T follicular helper cell (primary cell): ENCODE measurements around the gene COL4A3.

Experiments
- DNase-seq: peaks from one replicate; pipeline ENCODE4 v3.0.0-alpha.2; 2020; ENCODE audit warnings: low read depth
- total RNA-seq, 2 experiments: gene quantifications; one replicate each; lab custom pipeline; 2026; lab: John Stamatoyannopoulos, UW

COL4A3 gene
- total RNA-seq = 0.04 to 0.54 reads per million in 2 experiments

- DNase-seq = no peak
Measured at GRCh38 chr2:227163998-227164762, at the start of gene COL4A3, which contains the start of gene COL4A4. Gene COL4A3 (plus strand): TSS chr2:227164624. CDS start chr2:227164727, 103 bp downstream. Gene COL4A4 (minus strand): TSS chr2:227164205. CDS start chr2:227147483, 16,722 bp downstream.

- DNase-seq = no peak
Measured at GRCh38 chr2:227115761-227116160, 48.7 kb upstream of the COL4A3 start.

GRCh38 chr2:227117027-227117426, 47.4 kb upstream of the COL4A3 start:
- DNase-seq = no peak

DNA sequence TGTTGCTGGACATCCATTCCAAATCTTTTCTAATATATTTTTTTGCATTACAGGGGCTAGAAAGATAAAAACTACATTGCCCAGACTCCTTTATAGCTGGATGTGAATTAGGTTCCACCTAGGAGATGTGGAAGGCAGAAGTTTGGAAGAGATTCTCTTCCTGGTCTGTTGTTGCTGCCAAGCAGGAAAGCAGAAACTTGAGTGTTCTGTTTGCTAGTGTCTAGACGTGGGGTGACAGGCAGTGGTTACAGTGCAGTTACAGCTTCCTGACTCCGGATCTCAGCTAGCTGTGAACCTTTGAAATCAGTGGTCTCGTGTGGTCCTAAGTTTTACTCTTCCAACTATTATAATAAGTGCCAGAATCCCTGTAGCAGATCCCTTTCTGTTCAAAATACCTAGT, 46.6 kb upstream of the COL4A3 start:
- DNase-seq = no peak

GRCh38 chr2:227118353-227118752, 46.1 kb upstream of the COL4A3 start:
- DNase-seq = no peak

- no peak for DNase-seq
Measured at GRCh38 chr2:227123697-227124096, 40.7 kb upstream of the COL4A3 start.

DNA sequence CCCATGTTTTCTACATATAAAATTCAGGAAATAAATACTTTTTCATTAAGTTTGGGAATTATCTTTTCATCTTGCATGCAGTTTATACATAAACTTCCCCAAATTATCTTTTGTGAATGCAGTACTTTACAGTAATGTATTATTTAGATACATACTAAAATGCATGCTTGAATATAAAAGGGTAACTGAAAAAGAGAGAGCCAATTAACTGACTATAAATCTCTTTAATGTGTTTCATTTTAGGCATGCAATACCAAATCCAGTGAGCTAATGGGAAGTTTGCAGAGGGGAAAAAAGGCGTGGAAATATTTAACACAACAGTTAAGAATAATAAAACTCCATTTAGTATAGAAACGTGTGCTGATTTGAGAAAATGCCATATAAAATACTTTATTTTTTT, 39.6 kb upstream of the COL4A3 start:
- no peak for DNase-seq

DNA sequence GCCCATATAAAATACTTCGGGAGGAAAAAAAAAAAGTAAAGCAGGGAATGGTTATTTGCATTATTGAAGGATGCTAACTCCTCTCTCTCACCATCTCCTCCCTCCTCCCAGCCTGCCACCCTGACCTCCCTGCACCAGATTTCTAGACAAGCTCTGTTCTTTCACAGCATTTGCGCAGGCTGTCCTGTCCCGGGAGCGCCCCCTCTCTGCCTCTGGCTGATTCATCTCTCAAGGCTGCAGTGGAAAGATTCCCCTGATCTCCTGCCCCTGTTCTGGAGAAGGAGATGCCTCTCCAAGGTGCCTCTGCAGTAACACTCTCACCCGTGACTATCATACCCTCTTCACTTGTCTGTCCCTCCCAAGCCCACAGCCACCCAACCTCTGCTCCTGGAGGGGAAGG, 38.9 kb upstream of the COL4A3 start:
- DNase-seq = no peak

GRCh38 chr2:227127201-227127600, 37.2 kb upstream of the COL4A3 start:
- no peak for DNase-seq

GRCh38 chr2:227130636-227131035, 33.8 kb upstream of the COL4A3 start:
- no peak for DNase-seq

DNA sequence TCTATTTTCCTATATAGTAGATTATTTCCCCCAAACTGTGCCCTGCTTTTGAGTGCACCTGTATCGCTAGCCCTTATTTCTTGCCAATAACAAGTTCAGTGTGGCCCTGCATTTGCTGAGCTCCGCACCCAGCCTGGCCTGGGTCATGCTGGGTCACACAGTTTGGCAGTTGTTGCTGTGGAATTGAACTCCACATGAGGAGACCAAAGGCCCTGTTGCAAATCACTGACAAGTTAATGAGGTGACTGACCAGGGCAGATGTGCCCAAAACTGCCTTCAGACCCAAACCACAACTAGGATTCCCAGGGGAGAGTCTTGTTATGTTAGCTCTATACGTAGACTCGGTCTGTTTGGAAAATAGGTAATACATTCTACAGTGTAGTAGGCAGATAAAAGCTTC, 31.4 kb upstream of the COL4A3 start:
- DNase-seq = no peak

- DNase-seq = no peak
Measured at GRCh38 chr2:227134591-227134990, 29.8 kb upstream of the COL4A3 start.

GRCh38 chr2:227141301-227141700, 23.1 kb upstream of the COL4A3 start:
- no peak for DNase-seq

DNA sequence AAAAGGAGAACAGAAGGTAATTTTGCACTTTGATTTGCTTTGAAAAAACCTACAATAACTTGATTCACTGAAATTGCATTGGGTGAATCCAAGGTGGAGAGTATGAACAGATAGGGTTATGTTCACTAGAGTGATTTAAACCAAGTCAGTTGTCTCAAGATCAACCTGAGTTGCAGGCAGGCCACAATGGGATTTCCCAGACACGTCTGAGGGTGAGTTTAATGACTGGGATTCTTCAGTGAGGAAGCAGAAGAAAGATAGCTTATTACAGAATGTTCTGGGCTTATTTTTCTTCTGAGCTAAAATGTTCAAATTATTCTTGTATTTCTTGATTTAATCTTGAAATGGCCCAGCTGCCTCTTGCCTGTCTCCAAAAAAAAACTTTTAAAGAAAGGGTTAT, 20.5 kb upstream of the COL4A3 start:
- DNase-seq = no peak

DNA sequence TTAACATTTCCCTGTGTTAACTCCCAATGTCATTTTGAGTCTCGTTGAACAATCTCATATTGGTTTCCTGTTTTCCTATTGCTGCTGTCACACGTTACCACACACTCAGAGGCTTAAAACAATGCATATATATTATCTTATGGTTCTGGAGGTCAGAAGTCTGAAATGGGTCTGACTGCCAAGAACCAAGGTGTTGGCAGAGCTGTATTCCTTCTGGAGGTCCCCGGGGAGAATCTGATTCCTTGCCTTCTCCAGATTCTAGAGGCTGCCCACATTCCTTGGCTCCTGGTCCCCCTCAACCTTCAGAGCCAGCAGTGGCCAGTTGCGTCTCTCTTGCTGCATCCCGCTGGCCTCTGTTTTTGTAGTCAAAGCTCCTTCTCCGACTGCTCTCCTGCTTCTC, 18.0 kb upstream of the COL4A3 start:
- no peak for DNase-seq

DNA sequence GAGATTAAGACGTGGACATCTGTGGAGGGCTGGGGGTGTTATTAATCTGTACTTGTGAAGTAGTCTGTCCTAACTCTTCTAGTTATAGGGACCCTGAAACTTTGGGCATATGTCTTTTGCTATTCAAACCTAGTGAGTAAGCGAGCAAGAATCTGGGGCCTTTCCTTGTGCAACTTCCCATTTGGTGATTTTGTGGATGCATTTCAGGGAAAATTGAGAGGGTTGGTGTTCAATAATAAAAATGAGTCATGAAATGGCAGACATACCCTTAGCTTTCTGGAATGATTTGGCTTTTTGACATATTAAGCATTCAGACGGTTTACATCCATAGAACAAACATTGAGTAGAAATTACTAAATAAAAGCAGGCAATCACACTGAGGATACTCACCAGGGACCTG, 17.4 kb upstream of the COL4A3 start:
- no peak for DNase-seq

DNA sequence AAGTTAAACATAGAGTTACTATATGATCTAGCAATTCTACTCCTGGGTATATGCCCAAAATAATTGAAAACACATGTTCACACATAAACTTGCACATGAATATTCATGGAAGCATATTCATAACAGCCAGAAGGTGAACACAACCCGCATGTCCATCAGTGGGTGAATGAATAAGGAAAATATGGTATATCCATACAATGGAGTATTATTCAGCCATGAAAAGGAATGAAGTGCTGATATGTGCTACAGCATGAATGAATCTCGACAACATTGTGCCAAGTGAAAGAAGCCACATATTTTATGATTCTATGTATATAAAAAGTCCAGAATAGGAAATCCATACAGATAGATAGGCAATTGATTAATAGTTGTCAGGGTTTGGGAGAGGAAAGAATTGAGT, 16.3 kb upstream of the COL4A3 start:
- no peak for DNase-seq

DNA sequence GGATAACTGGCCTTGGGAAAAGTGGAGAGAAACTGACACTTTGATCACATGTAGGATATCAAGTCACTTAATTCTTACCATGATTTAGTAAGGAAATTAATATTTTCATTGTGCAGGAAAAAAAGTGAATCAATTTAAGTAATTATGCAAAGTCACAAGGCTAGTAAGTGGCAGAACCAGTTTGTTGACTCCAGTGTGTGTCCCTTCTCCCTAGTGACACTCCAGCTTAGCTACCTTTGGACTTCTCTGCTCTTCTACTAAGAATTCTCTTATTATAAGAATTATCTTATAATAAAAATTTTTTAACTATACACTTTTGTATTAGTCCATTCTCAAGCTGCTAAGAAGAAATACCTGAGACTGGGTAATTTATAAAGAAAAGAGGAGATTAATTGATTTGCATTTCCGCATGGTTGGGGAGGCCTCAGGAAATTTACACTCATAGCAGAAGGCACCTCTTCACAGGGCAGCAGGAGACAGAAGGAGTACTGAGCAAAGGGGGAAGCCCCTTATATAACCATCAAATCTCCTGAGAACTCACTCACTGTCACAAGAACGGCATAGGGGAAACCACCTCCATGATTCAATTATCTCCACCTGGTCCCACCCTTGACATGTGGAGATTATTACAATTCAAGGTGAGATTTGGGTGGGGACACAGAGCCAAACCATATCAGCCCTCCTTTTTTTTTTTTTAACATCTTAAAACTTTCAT, 14.0 kb upstream of the COL4A3 start:
- no peak for DNase-seq

DNA sequence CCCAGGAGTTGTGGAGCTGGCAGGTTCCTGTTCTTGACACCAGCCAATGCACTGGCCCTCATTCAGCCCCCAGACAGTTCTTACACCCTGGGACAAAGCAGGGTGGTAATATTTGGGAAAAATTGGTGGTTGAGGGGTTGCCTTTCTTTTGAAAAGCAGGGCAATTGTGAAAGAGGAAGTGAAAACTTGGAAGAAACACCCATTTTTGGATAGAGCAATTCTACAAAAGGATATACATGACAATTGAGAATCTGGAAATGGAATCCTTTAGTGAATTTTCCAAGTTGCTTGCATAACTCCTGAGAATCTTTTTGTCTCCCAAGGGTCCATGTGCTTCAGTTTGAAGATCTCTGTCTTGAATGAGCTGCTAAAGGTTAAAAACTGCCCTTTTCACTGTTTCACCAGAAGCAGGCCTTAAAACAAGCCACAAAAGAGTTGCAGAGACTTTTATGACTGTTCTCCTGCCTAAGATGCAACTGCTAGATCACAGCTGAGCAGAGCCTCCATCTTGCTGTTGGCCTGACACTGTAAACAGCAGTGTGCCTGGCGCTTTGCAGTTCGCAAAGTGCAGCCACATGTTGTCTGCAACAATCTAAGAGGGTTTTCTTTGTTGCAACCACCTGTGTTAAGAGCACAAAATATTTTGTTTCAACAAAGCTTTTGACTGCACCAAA, 12.2 kb upstream of the COL4A3 start:
- no peak for DNase-seq

GRCh38 chr2:227153307-227153706, 11.1 kb upstream of the COL4A3 start:
- no peak for DNase-seq

DNA sequence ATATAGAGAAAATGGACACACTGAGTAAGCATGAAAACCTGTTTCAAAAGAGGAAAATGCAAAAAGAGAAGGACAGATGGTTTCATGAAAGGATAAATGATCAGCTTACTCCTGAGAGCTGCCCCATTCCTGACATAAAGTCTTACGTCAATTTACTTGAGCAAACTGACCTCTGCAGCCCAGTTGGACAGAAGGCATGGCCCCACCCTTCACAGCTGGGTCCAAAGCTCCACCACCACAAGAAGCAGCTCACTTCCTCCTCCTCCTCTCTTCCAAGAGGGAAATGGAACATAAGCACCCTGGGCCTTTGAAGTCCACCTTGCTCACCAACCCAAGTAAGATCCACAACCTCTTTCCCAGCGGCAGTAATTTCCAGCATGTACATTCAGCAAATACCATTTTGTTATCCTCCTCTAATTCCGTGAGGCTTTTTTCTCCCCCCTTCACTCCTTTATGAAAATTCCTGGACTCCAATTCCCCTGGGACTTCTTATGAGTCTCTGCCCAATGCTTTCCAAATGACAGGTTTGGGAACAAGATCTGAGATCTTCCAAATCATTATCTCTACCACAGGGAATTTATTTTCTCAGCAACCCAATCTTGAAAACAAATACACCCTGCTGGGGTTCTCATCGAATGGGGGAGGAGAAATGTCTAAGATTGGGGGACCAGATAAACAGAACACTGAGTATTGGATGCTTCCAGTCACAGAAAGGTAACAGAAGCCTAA, 10.5 kb upstream of the COL4A3 start:
- DNase-seq = no peak
